DMS 273 treated with DMSO at 0.1 percent for 48 hours (cell line): Measurements from ENCODE around the gene NEDD4.
"Not testable (repeated sequence)": the region's sequence is repeated elsewhere in the genome, so short reads cannot be mapped to it uniquely, and the experiment has no call there.

ENCODE experiments used
- DNase-seq: peaks from one replicate; lab custom pipeline; 2025; lab: John Stamatoyannopoulos, UW

The NEDD4 gene

DNA sequence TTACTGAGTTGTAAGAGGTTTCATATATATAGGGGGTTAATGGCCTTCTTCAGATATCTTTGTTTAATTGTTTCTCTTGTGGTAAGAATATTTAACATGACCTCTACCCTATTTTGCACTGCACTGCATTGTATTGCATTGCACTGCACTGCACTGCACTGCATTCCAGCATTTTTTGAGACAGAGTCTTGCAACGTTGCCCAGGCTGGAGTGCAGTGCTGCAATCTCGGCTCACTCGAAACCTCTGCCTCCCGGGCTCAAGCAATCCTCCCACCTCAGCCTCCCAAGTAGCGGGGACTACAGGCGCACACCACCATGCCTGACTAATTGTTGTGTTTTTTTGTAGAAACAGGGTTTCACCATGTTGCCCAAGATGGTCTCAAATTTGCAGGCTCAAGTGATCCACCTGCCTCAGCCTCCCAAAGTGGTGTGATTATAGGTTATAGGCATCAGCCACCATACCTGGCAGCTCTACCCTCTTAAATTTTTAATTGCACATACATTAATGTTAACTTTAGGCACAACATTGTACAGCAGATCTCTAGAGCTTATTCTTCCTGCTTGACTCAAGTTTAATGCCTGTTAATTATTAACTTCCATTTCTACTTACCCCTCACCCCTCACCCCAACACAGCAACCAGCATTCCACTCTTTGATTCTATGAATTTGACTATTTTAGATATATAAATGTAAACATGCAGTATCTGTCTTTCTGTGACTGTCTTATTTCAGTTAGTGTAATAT is 38.4 kb downstream of the NEDD4 start:
- DNase-seq: no peak

DNA sequence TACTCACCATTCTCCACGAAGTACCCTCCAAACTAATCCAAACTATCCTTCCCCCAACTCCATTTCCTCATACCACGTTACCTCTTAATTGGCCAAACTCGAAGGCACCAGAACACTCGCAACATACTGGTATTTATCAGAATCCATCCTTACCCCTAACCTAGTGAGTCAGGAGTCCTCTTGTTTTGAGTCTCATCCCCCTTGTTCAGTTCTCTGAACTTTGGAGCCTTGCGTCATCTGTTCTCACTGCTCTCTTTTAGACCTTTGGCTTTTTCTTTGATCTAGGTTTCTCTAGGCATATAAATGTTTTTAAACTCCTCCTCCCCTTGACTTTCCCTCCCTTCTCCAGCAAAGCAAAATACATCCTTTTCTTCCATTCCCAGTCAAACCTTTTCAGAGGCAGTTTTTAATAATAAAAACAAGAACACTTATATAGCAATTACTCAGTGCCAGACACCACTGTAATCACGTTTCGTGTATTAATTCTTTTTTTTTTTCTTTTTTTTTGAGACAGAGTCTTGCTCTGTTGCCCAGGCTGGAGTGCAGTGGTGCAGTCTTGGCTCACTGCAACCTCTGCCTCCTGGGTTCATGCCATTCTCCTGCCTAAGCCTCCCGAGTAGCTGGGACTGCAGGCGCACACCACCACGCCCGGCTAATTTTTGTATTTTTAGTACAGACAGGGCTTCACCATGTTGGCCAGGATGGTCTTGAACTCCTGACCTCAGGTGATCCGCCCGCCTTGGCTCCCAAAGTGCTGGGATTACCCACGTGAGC is 40.7 kb downstream of the NEDD4 start:
- not testable (repeated sequence) for DNase-seq

DNA sequence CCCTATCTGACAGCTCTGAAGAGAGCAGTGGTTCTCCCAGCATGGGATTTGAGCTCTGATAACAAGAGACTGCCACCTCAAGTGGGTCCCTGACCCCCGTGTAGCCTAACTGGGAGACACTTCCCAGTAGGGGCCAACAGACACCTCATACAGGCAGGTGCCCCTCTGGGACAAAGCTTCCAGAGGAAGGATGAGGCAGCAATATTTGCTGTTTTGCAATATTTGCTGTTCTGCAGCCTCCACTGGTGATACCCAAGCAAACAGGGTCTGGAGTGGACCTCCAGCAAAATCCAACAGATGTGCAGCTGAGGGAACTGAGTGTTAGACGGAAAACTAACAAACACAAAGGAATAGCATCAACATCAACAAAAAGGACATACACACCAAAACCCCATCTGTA is 48.8 kb downstream of the NEDD4 start:
- not testable (repeated sequence) for DNase-seq

DNA sequence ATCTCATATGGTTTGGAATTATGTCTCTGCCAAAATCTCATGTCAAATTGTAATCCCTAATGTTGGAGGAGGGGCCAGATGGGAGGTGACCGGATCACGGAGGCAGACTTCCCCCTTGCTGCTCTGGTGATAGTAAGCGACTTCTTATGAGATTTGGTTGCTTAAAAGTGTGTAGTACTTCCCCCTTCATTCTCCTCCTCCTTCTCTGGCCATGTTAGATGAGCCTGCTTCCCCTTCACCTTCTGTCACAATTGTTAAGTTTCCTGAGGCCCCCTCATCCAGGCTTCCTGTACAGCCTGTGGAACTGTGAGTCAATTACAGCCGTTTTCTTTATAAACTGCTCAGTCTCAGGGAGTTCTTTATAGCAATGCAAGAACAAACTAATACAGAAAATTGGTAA is 51.1 kb downstream of the NEDD4 start:
- DNase-seq: no peak

DNA sequence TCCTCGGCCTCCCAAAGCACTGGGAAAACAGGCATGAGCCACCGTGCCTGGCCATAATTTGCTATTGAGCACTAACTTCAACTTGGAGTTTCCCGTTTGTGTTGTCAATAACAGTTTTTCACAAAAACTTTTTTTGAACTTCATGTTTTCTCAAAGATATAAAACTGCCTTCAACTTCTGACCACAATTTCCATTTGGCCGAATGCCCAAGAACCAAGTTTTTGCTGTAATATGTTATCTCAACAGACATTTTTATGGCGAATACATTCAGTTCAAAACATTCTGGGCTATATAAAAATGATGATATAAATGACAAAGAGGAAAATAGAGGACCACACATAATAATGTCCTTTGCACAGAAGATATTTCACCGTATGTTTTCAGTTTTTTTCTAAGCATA is 56.4 kb downstream of the NEDD4 start:
- no peak for DNase-seq

DNA sequence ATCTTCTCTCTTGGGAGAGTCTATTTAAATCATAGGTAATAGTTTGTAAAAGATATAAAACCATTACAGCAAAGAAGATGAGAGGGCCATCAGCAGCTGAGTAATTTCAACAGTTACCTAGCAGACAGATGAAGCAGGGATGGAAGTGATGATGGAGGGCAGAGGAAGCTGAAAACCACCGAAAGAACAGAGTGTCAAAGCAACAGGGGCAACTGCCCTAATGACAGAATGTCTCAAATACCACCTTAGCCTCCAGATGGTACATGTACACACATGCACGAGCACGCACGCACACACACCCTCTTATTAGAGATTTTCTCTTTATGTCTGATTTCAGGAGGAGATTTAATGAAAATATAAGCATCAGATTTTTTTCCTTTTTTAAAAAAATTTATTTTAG is 64.5 kb downstream of the NEDD4 start:
- DNase-seq: peak; percentile 4

DNA sequence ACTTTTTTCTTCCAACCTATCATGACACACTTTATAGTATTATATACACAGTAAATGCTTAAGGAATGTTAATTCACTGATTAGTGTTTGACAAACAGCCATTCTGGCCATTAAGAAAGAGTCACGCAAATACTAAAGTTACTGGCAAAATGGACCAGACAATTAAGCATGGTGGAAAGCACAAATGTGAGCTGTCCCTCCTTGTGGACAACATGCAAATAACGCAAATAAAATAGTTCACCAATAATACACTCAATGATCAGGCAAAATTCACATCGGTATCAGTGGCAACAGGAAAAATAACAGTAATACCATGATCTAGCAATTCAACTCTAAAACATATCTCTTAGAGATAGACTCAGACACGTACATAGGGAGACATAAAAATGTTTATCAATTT is 71.7 kb downstream of the NEDD4 start:
- DNase-seq: no peak

DNA sequence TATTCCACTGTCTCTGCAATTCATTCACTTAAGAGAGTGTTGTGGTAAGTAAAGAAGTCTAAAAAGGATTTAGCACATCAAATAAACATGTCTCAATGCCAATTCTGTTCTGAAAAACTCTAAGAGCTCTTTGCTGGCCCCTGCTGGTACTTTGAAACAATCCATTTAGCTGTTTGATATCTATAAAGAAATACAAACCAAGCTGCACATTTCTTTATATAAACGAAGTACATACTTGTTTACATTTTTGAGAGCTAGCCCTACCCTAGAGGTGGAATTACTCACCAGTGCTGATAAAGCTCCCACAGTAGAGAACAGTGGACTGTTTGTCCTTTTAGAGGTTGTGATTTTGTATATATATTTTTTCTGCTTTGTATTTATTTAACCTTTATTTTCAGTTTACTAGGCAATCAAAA is 75.5 kb downstream of the NEDD4 start:
- DNase-seq: no peak

DNA sequence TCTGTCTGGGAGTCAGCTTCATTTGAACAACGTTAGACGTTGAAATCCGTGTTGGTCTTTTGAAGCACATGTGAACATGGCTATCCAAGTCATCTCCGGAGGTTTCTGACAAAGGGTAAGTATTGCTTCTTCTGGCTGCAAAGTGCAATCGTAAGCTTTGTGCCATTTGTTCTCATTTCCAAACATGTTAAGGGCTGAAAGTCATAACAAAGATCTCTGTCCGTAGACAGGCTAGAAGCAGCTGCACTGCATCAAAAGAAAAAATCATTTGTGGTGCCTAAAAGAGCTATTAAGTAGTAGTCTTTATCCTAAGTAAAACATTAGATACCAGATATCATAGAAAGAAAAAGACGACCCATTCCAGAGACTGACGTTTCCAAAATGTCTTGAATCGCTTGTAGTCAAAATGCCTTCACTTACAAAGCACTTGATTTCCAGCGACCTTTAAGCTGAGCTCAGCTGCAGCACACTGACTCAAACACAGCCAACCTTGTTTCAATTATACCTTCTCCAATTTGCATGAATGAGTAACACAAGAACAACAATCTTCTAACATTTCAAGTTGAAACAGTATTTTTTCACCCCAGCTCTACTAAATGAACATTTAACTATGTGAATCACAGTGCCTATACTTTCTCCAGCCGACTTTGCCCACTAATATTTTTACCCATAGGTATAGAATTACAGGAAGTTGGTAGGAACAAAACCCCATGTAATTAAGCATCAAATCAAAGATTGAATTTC is 76.6 kb downstream of the NEDD4 start:
- DNase-seq: no peak

DNA sequence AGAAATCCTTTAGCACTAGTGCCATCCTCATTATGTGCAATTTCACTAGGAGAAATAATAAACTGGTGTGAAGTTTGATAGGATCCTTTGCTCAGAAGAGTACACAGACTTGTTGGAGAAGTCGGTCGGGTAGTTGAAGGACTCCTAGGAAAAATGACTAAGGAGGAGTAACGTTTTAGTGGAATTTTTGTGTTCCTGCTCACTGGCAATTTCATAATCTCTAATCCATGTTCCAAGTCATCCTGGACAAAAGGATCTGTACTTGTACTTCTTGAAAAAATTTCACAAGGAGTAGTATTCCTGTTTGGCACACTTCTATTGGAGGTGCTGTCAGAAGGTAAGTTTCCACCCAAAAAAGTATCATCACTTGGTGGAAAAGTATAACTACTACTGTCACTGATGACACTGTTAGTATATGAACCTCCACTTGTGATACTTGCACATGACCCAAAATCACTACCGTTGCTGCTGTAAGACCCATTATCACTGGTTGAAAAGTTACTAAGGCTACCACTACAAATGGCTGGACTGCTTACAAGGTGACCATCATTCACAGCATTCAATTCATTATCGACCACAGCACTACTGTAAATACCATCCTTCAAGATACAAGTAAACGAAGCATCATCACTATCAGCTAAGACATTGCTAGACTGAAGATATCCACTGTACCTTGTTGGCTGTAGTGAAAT is 77.4 kb downstream of the NEDD4 start:
- no peak for DNase-seq

DNA sequence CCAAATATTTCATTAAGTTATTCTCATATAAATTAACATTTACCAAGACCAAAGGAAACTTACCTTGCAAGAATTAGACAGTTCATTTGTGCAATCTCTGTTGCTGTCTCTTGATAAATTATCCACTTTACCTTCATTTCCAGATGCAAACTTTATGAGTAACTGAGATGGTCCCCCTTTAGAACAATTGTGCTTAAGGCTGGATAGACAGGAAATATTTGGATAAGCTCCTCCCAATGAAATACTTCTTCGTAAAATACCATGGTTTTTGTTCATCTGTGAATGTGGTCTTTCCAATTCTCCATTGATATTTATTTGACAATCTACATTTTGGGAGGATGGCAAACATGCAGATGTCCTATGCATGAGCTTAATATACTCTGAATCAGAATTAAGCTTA is 78.2 kb downstream of the NEDD4 start:
- DNase-seq: no peak

DNA sequence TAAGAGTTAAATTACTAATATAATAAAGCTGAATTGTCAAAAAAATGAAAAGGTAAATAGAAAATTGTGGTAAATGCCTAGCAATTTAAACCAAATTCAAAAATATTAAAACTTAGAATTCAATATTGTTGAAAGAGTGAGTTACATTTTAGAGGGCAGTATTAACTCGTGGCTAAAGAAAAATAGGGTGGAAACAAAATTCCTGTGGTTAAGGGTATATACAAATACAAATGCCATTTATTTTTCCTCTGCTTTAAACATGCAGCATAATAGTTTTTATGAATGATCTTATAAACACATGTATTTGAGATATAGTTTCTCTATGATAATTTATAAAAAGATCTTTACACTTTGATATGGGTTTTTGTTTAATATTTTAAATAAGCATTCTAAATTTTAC is 79.0 kb downstream of the NEDD4 start:
- no peak for DNase-seq

DNA sequence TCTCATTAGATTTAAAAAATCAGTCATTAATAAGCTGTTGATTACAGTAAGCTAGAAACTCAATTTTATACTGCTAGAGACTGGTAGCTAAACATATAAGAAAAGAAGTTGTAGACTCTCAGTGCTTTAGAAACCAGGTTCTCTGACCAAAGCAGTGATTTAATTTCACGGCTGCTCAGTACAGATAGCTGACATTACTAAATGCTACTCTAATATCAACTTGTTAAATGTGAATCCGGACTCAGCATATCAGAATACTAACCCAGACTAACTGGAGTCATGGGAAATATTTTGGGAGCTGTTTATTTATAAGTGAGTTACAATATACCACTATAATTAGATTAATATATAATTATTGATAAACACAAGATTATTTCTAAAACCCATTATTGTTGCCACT is 80.4 kb downstream of the NEDD4 start:
- no peak for DNase-seq

DNA sequence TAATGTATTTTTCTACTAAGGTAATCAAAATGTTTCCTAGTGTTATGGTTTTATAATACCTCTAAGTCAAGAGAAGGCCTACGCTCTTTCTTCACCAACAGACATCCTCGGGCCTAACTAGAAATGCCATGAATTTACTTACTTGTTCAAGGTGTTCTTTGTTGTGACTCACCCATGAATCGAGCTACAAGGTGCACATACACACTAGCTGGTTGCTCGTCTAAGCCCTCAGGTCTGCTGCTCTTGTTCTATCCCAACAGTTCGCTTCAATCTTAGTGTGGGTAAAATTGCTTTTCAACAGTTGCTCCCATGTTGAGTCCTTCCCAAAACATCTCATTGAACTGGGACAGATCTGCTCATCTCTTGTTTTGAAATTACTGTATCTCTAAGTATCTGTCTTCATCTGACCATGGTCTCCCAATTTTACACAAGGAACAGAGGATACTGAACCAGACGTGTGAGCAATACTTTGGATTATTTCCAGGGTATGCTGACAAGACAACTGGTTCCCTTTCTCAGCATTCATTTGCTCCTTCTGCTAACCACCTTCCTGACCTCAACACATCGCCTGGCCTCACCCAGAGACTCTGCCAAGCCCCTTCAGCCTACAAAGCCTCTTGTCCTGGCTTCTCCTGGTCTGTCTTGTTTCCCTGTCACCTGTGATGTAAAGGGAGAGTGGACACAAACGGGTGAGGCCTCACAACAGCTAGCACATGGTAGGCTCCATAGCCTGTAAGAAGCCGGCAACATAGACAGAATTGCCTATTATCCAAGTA is 84.2 kb downstream of the NEDD4 start:
- no peak for DNase-seq

DNA sequence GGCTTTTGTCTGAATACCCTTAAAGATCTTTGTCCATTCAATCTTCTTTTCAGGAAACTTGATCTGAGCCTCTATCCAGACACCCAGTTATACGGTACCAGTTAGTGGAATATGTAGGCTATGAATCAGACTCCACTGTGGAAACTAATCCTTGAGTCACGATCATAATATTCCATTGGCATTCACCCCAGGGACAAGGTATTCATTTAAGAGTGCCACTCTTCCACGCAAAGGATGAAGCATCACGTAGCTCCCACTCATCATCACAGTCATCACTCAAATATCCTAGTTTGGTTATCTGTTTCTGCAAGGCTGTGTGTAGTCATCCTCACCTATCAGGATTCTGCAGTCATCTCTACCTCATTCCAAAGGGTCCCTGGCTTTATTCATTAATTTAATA is 85.6 kb downstream of the NEDD4 start:
- DNase-seq: no peak

DNA sequence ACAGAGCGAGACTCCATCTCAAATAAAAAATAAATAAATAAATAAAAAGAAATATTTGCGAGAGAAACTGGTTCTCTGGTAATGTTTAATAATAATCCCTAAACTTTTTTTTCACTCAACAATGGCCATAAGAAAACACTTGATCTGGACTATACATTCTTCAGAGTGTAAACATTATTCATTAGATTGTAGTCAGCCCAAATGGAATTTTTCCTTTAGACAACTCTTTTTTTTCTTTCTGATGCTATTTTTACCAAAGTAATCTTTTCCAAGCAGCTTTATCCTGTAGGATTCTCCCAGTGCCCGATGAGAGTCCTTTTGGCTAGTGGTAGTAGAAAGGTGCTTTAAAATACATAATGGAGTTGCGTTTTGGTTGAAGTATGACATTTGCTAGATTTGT is 90.4 kb downstream of the NEDD4 start:
- no peak for DNase-seq

DNA sequence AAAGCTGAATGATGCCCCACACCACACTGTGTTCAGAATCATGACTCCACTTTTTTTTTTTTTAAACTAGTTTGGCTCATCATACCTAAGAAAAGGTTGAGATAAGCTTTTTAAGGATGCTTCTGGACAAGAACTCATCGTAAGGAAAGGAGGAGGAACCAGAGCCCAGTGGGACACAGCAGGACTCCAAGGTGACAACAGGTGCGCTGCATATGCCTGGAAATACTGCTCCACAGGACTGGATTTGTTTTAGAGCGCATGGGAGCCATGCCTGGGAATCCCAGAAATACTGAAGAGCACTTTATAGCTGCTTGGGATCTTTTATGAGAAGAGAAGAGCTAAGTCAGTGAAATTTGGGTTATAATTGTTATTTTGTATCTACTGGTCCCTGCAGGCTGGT is 93.4 kb downstream of the NEDD4 start:
- no peak for DNase-seq

DNA sequence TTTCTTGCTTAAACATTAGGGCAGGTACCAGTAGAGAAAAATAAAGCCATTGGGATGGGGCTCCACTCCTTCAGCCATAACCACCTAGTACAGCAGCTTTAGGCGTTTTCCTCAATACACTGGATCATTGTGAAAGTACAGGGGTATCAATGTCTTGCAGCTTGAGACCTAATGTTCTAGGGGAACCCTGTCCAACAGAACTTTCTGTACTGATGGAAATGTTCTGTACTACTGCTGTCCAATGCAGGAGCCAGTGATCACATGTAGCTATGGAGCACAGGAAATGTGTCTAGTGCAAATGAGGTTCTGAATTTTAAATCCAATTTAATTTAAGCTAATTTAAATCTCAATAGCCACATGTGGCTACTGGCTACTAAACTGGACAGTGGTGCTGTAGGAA is 93.9 kb downstream of the NEDD4 start:
- no peak for DNase-seq

DNA sequence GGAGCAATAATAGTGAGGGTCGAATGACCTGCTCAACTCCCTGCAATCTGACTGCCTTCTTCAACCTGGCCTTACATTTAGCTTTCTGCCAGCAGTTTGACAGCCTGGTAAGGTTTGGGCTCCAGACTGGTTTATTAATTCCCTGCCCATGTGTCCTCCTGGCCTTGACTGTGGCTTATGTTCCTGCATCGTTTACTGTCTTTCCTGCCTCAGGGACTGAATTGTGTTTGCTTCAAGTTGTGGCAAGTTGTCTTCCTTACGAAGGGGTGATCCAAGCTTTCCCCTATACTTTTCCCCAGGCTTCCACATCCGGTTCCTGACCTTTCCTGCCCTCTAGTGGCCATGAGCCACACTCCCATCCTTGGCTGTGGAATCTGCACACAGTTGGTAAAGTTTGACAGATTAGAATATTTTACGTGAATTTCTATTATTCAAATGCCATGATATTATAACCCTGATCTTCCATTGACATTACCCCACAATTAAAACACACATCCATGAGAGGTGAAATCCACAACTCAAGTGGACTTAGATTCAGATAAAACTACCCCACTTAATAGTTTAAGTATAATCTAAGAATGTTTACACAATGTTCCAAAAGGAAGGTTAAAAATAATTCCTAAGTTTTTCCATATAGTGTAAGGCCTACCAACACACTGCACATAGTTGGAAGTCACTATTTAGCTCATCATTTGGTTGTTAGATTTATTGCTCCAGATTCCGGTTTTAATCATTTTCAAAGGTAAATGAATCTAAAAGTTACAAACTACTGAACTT is 95.7 kb downstream of the NEDD4 start:
- DNase-seq: no peak

DNA sequence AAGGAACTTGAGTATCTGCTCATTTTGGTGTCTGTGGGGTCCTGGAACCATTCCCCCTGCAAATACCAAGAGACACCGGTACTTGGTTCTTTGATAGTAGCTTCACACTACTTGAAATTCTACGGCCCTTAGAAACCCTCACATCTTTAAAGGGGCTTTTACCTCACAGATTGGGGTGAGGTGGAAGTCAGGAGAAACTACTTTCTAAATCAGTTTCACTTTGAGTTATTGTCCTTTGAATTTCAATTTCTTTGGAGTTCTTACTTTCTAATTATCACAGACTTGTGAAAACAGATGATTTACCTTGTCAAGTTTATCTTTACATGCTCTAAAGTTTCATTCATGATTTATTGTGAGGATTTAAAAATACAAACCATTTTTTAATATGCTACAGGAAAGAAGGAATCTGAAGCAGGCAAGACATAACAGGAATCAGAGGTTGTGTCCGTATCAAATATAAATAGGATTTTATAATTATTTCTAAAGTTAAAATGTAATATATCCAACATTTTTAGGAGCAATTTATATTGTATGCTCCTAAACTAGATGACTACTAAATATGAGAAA is 98.9 kb downstream of the NEDD4 start:
- DNase-seq: no peak
